ENCODE measurements around the gene BCO1.

The BCO1 gene

DNA sequence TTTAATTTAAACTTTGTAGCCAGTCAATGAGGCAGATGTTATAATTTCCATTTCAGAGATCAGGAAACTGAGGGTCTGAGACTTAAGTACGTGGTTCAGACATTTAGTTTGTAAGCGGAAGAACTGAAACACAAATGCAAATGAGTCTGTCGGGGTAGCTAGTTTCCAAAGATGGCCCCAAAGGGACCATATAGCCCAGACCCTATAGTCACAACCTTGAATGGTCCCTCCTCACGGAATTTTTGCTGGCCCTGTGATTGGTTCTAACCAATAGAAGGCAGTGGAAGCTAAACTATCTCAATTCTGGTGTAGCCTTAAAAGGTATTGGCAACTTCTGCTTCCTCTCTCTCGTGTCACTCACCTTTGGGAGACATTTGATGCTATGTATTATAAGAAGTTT is 7.5 kb upstream of the BCO1 start:
- no peak for TF ChIP-seq BACH2 (CRISPR knock-in tag; IDR thresholded peaks at IDR 0.05; ENCODE audit: borderline replicate concordance)
- no peak for ATAC-seq

DNA sequence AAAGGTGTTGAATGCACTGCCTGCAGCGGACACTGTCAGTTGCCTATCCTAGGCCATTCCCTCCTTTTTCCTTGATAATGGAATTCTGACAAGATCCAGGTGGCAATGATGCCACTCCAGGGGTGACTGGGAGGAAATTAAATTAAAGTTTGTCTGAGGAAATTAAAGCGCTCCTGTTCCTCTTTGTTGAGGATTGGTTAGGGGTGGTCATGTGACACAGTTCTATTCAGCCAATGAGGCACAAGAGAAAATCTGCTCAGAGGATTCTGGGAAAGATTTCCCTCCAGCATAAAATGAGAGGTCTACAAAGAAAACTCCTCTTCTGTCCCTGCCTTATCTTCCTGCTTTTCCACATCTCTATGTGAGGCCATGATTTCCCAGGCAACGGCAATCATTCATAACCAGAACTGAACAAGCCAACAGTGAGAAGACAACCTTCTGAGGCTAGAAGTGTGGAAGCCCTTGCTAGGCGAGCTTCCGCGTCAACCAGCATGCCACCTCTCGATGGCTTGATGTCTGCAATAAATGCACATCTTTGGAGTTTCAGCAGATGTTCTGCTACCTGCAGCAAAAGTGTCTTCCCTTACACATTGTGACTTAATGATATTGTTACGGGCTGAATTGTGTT is 5.6 kb upstream of the BCO1 start:
- TF ChIP-seq PPARA (CRISPR knock-in tag; IDR thresholded peaks at IDR 0.05; ENCODE audit: borderline replicate concordance) (no peak), TCF4 (CRISPR knock-in tag; IDR thresholded peaks at IDR 0.05; ENCODE audit: borderline replicate concordance) (no peak), ZFP3 (CRISPR knock-in tag; IDR thresholded peaks at IDR 0.05) (no peak), GLIS3 (CRISPR knock-in tag; IDR thresholded peaks at IDR 0.05) (no peak), OSR1 (CRISPR knock-in tag; IDR thresholded peaks at IDR 0.05) (no peak), ZNF8 (CRISPR knock-in tag; IDR thresholded peaks at IDR 0.05) (no peak), ESRRG (CRISPR knock-in tag; IDR thresholded peaks at IDR 0.05) (no peak)
- ATAC-seq, result no peak

DNA sequence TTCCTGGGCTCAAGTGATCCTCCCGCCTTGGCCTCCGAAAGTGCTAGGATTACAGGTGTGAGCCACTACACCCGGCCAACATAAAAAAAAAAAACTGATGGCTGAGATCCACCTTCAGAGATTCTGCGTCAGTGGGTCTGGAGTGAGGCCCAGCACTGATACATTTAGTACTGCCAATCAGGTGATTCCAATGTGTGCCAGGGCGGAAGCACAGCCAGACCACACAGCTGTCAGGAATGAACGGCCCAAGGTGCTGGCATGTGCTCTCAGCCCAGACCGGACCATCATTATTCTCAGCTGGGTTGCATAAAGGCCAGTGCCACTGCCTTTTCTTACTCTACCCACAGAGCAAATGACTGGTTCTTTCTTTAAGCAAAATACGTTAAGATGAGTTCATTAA is 1.2 kb upstream of the BCO1 start:
- ATAC-seq, result no peak
- TF ChIP-seq ZNF8 (CRISPR knock-in tag; IDR thresholded peaks at IDR 0.05) (no peak), ISL1 (CRISPR knock-in tag; IDR thresholded peaks at IDR 0.05) (no peak), ZNF565 (CRISPR knock-in tag; conservative IDR thresholded peaks at IDR 0.05; ENCODE audit: low read depth) (no peak), ZFP3 (CRISPR knock-in tag; IDR thresholded peaks at IDR 0.05) (no peak), PPARA (CRISPR knock-in tag; IDR thresholded peaks at IDR 0.05; ENCODE audit: borderline replicate concordance) (no peak), ARNTL (CRISPR knock-in tag; IDR thresholded peaks at IDR 0.05; ENCODE audit: borderline replicate concordance, low read depth) (no peak), ESRRG (CRISPR knock-in tag; IDR thresholded peaks at IDR 0.05) (no peak), POU6F1 (CRISPR knock-in tag; IDR thresholded peaks at IDR 0.05; ENCODE audit: borderline replicate concordance, low read depth) (no peak), TOX (CRISPR knock-in tag; IDR thresholded peaks at IDR 0.05; ENCODE audit: borderline replicate concordance) (no peak), ZFP30 (CRISPR knock-in tag; IDR thresholded peaks at IDR 0.05) (no peak), CSDC2 (CRISPR knock-in tag; IDR thresholded peaks at IDR 0.05) (no peak), ZNF70 (CRISPR knock-in tag; IDR thresholded peaks at IDR 0.05) (no peak), OSR1 (CRISPR knock-in tag; IDR thresholded peaks at IDR 0.05) (no peak), SNAI2 (CRISPR knock-in tag; IDR thresholded peaks at IDR 0.05) (no peak)
- TF ChIP-seq, protein P1, sequence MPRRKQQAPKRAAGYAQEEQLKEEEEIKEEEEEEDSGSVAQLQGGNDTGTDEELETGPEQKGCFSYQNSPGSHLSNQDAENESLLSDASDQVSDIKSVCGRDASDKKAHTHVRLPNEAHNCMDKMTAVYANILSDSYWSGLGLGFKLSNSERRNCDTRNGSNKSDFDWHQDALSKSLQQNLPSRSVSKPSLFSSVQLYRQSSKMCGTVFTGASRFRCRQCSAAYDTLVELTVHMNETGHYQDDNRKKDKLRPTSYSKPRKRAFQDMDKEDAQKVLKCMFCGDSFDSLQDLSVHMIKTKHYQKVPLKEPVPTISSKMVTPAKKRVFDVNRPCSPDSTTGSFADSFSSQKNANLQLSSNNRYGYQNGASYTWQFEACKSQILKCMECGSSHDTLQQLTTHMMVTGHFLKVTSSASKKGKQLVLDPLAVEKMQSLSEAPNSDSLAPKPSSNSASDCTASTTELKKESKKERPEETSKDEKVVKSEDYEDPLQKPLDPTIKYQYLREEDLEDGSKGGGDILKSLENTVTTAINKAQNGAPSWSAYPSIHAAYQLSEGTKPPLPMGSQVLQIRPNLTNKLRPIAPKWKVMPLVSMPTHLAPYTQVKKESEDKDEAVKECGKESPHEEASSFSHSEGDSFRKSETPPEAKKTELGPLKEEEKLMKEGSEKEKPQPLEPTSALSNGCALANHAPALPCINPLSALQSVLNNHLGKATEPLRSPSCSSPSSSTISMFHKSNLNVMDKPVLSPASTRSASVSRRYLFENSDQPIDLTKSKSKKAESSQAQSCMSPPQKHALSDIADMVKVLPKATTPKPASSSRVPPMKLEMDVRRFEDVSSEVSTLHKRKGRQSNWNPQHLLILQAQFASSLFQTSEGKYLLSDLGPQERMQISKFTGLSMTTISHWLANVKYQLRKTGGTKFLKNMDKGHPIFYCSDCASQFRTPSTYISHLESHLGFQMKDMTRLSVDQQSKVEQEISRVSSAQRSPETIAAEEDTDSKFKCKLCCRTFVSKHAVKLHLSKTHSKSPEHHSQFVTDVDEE (CRISPR knock-in tag; IDR thresholded peaks at IDR 0.05), result no peak
- TF ChIP-seq, protein P2, sequence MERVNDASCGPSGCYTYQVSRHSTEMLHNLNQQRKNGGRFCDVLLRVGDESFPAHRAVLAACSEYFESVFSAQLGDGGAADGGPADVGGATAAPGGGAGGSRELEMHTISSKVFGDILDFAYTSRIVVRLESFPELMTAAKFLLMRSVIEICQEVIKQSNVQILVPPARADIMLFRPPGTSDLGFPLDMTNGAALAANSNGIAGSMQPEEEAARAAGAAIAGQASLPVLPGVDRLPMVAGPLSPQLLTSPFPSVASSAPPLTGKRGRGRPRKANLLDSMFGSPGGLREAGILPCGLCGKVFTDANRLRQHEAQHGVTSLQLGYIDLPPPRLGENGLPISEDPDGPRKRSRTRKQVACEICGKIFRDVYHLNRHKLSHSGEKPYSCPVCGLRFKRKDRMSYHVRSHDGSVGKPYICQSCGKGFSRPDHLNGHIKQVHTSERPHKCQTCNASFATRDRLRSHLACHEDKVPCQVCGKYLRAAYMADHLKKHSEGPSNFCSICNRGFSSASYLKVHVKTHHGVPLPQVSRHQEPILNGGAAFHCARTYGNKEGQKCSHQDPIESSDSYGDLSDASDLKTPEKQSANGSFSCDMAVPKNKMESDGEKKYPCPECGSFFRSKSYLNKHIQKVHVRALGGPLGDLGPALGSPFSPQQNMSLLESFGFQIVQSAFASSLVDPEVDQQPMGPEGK (CRISPR knock-in tag; IDR thresholded peaks at IDR 0.05; ENCODE audit: borderline replicate concordance), result no peak
- TF ChIP-seq, protein P3, sequence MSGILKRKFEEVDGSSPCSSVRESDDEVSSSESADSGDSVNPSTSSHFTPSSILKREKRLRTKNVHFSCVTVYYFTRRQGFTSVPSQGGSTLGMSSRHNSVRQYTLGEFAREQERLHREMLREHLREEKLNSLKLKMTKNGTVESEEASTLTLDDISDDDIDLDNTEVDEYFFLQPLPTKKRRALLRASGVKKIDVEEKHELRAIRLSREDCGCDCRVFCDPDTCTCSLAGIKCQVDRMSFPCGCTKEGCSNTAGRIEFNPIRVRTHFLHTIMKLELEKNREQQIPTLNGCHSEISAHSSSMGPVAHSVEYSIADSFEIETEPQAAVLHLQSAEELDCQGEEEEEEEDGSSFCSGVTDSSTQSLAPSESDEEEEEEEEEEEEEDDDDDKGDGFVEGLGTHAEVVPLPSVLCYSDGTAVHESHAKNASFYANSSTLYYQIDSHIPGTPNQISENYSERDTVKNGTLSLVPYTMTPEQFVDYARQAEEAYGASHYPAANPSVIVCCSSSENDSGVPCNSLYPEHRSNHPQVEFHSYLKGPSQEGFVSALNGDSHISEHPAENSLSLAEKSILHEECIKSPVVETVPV (CRISPR knock-in tag; IDR thresholded peaks at IDR 0.05), result no peak

DNA sequence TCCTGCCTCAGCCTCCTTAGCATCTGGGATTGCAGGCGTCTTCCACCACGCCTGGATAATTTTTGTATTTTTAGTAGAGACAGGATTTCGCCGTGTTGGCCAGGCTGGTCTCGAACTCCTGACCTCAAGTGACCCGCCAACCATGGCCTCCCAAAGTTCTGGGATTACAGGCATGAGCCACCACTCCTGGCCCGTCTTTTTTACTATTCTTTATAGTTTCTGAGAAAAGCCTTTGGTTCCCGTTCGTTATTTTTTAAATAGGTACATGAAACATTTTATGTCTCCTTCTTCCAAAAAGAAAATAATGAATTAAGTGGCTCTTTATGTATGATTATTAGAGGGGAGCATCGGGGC is 570 bp upstream of the BCO1 start:
- ATAC-seq, result no peak
- no peak for TF ChIP-seq BACH2 (CRISPR knock-in tag; IDR thresholded peaks at IDR 0.05; ENCODE audit: borderline replicate concordance)
- no peak for TF ChIP-seq SNAI2 (CRISPR knock-in tag; IDR thresholded peaks at IDR 0.05)
- no peak for TF ChIP-seq TCF4 (CRISPR knock-in tag; IDR thresholded peaks at IDR 0.05; ENCODE audit: borderline replicate concordance)
- TF ChIP-seq TOX (CRISPR knock-in tag; IDR thresholded peaks at IDR 0.05; ENCODE audit: borderline replicate concordance), result no peak
